Psoas muscle (tissue), 8 donors: ENCODE results near the gene PTN. TPM values are rescaled to one million over a fixed set of nuclear protein-coding genes. Genes with fewer than 3 reads are reported as not detected.

ENCODE experiments used
- ATAC-seq, 4 donors: fragments of 200-7000 bp; cut with Tn5 transposase; one replicate each; pipeline ENCODE4 v1.9.1; 2020; ENCODE audit warnings: moderate library complexity in 3 of 4, mild to moderate bottlenecking in 2 of 4
- DNase-seq, 2 donors: peaks; one replicate each; pipeline ENCODE4 v3.0.0-alpha.2; 2020
- H3K27ac ChIP-seq: fragments of 200-600 bp; one replicate; pipeline ENCODE4 v1.8.0; 2022
- H3K27me3 ChIP-seq, 3 donors: fragments of 200-600 bp in 1 of 3; one replicate each; pipeline versions ENCODE4 v1.6.1 to v1.8.0; 2013 to 2022; ENCODE audit warnings: low read length in 2 of 3, mild to moderate bottlenecking in 2 of 3, moderate library complexity in 1 of 3; ENCODE audit not compliant: insufficient read depth in 3 of 3
- H3K36me3 ChIP-seq, 2 donors: fragments of 200-600 bp in 1 of 2; one replicate each; pipeline versions ENCODE4 v1.6.1 to v1.8.0; 2013 to 2022; ENCODE audit warnings: low read depth in 1 of 2, mild to moderate bottlenecking in 1 of 2, moderate library complexity in 1 of 2; ENCODE audit not compliant: insufficient read depth in 1 of 2
- H3K4me1 ChIP-seq: fragments of 200-600 bp; one replicate; pipeline ENCODE4 v1.8.0; 2022
- H3K4me3 ChIP-seq: fragments of 200-600 bp; one replicate; pipeline ENCODE4 v1.8.0; 2022; ENCODE audit warnings: mild to moderate bottlenecking
- H3K9me3 ChIP-seq: fragments of 200-600 bp; one replicate; pipeline ENCODE4 v1.8.0; 2022
- WGBS, 3 donors: extraction: QIAGEN DNeasy Blood & Tissue Kit; methylation state at CpG; one replicate each; pipeline versions ENCODE4 v1.1.6 to v1.1.7; 2013; 5-methylcytosine and 5-hydroxymethylcytosine counted together
- intact Hi-C, 2 donors: fragments of 100-400 bp; cut with DNase I; formaldehyde crosslinking; loops; one replicate each; pipeline versions ENCODE4 v1.11.0 to v1.14.2; 2022
- polyA plus RNA-seq, 3 donors: library from polyadenylated mRNA; stranded (reverse); fragments of 200-250 nt; gene quantifications; one replicate each; pipeline ENCODE4 v1.2.3, GENCODE V29; 2013
- total RNA-seq, 4 donors: library from RNA; stranded (reverse); fragmentation: NEBNext Ultra II Directional in 2 of 4; extraction: Animal tissue kit (Norgen Biotek cat#: 25700) in 2 of 4; gene quantifications; one replicate each; pipeline versions ENCODE4 v1.2.1 to v1.2.4, GENCODE V29; 2021 to 2023
- TF ChIP-seq, protein P1 (sequence below): fragments of 200-600 bp; IDR thresholded peaks from one replicate; pipeline ENCODE4 v1.8.0; 2022; ENCODE audit warnings: antibody characterized with exemption
- donor health status: healthy with polysubstance abuse.
- donor health status: DM: no; HTN: no; CAD: no; lungs with moderate emphysema.
- donor health status: Bipolar disorder and iron deficiency.
- donor health status: healthy.
- donor health status: DM: yes; HTN: yes; CAD: no.
- donor health status: DM: no; HTN: no; CAD: no.
- donor health status: DM: no; HTN: no; CAD: no.
- donor health status: DM: yes; HTN: yes; CAD: no.

PTN gene
- total and polyA plus RNA-seq, 7 donors: 0.13 to 4.2 (median 0.61) TPM

DNA sequence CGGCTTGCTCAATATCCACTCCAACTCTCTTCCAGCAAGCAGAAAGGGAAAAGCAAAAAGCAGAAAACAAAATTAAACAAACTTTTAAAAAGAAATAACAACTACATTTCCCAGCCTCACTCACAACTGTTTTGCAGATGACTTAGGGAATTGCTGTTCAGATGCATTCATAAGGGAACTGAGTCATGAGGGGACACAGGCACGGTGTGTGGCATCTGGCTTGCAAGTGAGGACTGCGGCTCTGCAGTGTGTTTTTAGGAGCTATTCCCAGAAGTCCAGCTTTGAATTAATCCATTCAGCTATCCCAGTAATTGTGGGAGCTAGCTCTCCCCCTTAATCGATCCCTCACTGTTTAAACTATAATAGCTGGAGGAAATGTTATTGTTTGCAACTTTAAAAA lies 30.3 kb downstream of the PTN start:
- Histone ChIP-seq H3K36me3 (no peaks in the 10 kb centered on the region), H3K4me3 (no peak overlapping the region), H3K9me3 (no peaks in the 10 kb centered on the region), H3K4me1 (no peaks in the 10 kb centered on the region), H3K27ac (no peak overlapping the region), H3K27me3 (no peaks in the 10 kb centered on the region)
- WGBS, 3 donors: 56 to 62% (median 57%) methylated on average over 4 of the region's 4 CpGs
- no peak for DNase-seq
- no peak for ATAC-seq
- intact Hi-C loops: no loop called here
- TF ChIP-seq, protein P1, sequence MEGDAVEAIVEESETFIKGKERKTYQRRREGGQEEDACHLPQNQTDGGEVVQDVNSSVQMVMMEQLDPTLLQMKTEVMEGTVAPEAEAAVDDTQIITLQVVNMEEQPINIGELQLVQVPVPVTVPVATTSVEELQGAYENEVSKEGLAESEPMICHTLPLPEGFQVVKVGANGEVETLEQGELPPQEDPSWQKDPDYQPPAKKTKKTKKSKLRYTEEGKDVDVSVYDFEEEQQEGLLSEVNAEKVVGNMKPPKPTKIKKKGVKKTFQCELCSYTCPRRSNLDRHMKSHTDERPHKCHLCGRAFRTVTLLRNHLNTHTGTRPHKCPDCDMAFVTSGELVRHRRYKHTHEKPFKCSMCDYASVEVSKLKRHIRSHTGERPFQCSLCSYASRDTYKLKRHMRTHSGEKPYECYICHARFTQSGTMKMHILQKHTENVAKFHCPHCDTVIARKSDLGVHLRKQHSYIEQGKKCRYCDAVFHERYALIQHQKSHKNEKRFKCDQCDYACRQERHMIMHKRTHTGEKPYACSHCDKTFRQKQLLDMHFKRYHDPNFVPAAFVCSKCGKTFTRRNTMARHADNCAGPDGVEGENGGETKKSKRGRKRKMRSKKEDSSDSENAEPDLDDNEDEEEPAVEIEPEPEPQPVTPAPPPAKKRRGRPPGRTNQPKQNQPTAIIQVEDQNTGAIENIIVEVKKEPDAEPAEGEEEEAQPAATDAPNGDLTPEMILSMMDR: no peak

DNA sequence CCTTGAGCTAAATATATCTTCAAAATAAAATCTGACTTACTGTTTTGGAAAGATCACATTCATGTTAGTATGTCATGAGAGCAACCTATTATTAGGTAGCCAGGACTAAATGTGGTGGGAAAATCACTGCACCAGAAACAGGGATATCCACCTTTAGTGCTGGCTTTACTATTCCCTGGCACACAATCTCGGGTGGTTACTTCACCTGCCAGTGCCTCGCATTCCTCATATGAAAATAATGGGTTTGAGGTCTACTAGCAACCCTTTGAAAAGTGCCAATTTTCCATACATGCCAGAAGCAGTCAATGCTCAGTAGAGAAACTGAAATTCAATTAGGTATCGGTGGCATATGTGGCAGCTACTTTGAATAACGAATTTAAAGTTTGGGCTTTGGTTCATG lies 36.8 kb downstream of the PTN start:
- H3K4me3 ChIP-seq: no peak overlapping the region
- TF ChIP-seq, protein P1: no peak
- H3K36me3 ChIP-seq: no peaks in the 10 kb centered on the region
- intact Hi-C loops: no loop called here
- 61 to 68% (median 64%) methylated on average over 4 of the region's 4 CpGs for WGBS, 3 donors
- ATAC-seq (no peak), DNase-seq (no peak)
- no peaks in the 10 kb centered on the region for H3K9me3 ChIP-seq
- no peaks in the 10 kb centered on the region for H3K4me1 ChIP-seq
- H3K27me3 ChIP-seq: no peaks in the 10 kb centered on the region
- no peak overlapping the region for H3K27ac ChIP-seq

DNA sequence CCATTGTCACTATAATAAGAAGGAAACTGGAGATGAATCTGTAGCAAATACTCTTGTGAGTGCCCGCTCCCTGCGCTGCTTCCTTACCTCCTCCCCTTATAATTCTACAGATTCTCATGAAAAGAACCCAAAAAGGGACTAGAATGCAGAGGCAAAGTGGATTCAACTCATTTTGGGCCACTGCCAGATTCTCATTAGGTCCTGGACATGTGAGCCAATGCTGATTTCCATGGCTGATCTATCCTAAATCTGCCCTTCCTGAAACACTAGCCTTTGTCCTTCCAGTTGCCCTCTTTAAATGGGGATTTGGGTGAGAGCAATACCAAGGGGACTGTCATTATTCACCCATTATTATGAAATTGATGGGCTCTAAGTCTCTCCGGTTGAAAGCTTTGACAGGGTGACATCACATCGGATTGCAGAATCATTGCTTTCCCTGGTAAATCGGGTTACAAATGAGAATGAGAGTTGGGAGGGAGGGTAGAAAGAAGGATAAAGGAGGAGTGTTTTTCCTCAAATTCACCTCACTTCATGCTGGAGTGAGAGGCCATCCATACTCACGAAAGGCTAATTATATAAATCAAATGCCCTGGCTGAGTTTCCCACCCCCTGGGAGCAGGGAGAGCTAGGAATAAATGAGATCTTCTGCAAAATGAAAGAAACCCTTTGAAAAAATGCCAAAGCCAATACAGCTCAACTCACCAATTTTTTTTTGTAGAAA lies 37.5 kb downstream of the PTN start:
- Histone ChIP-seq H3K4me3 (no peak overlapping the region), H3K4me1 (no peaks in the 10 kb centered on the region), H3K27ac (no peak overlapping the region), H3K36me3 (no peaks in the 10 kb centered on the region), H3K9me3 (no peaks in the 10 kb centered on the region), H3K27me3 (no peaks in the 10 kb centered on the region)
- ATAC-seq (no peak), DNase-seq (no peak)
- intact Hi-C loops: no loop called here
- whole genome bisulfite sequencing, 3 donors: 32 to 41% (median 40%) methylated on average over 6 of the region's 6 CpGs
- TF ChIP-seq, protein P1: no peak

DNA sequence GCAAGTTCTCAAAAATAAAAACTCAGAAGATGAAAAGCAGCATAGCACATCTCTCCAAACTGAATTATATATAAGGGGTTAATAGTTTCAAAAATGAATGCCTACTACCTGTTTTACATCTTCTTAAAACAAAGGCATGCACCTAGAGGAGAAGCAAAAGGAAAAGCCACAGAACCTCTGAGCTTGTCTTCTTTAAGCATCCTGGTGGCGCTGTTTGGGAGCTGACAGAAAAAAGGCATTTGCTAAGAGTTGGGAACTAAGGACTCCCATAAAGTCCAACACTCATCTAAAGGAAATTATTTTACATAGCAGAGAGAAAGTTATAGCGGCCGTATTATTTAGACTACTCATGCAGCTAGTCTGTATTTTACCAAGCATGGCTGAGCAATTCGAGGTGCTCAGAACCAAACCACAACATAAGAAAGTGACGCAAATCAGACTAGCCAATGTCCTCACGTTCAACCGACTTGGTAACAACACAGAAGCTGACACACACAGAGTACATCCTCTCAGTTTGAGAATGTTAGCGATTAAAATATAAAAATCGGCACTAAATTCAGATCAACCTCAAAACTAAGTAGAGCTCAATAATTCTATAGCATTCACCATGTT lies 38.8 kb downstream of the PTN start:
- H3K27ac ChIP-seq: no peak overlapping the region
- no peaks in the 10 kb centered on the region for H3K36me3 ChIP-seq
- no peaks in the 10 kb centered on the region for H3K27me3 ChIP-seq
- ATAC-seq (no peak), DNase-seq (no peak)
- WGBS, 3 donors: 85 to 94% (median 90%) methylated on average over 9 of the region's 9 CpGs
- no peak overlapping the region for H3K4me3 ChIP-seq
- intact Hi-C loops: no loop called here
- no peaks in the 10 kb centered on the region for H3K4me1 ChIP-seq
- no peaks in the 10 kb centered on the region for H3K9me3 ChIP-seq
- TF ChIP-seq, protein P1: no peak
